Peyer's patch (tissue), 4 donors: ENCODE results near the gene ZNF17. TPM values are rescaled to one million over a fixed set of nuclear protein-coding genes. Genes with fewer than 3 reads are reported as not detected.
A peak's percentile ranks its signal among the peaks of the same experiment; 100 is the strongest.

Source experiments
- DNase-seq, 3 donors: peaks; one replicate each; pipeline ENCODE4 v3.0.0-alpha.2; 2017 to 2019
- H3K27ac ChIP-seq, 4 donors: fragments of 200-600 bp; sonication (generic); one replicate each; pipeline ENCODE4 v1.5.1; 2016 to 2019
- H3K27me3 ChIP-seq, 2 donors: fragments of 200-600 bp; sonication (generic); one replicate each; pipeline ENCODE4 v1.5.1; 2019
- H3K36me3 ChIP-seq, 3 donors: fragments of 200-600 bp; sonication (generic); one replicate each; pipeline ENCODE4 v1.5.1; 2016 to 2019
- H3K4me1 ChIP-seq, 4 donors: fragments of 200-600 bp; sonication (generic); one replicate each; pipeline ENCODE4 v1.5.1; 2016 to 2019
- H3K4me3 ChIP-seq, 4 donors: fragments of 200-600 bp; sonication (generic); 1 replicate in 3 of 4; 2 replicates in 1 of 4; pipeline ENCODE4 v1.5.1; 2016 to 2019; ENCODE audit warnings: mild to moderate bottlenecking in 1 of 4
- H3K9me3 ChIP-seq, 4 donors: fragments of 200-600 bp; sonication (generic); one replicate each; pipeline ENCODE4 v1.5.1; 2016 to 2019; ENCODE audit warnings: mild to moderate bottlenecking in 1 of 4
- CTCF ChIP-seq, 6 experiments: fragments of 450-650 bp in 4 of 6; fragments of 200-600 bp in 2 of 6; sonication (generic) in 1 of 6; IDR thresholded peaks; one replicate each; pipeline ENCODE4 v1.5.1; 2017 to 2019; ENCODE audit warnings: antibody characterized with exemption in 6 of 6, mild to moderate bottlenecking in 3 of 6, moderate library complexity in 1 of 6
- POLR2A ChIP-seq, 2 donors: fragments of 450-650 bp; IDR thresholded peaks; one replicate each; pipeline ENCODE4 v1.5.1; 2017; ENCODE audit warnings: antibody characterized with exemption in 2 of 2, mild to moderate bottlenecking in 2 of 2, moderate library complexity in 2 of 2
- total RNA-seq, 4 donors: library from RNA; depleted of rRNA; stranded (reverse); fragments of >200 nt; gene quantifications; one replicate each; pipeline ENCODE4 v1.1.0, GENCODE V29; 2016

ZNF17 gene
- total RNA-seq, 4 donors from 2014 or later = 7.9 to 21.5 (median 14.6) TPM

GRCh38 chr19:57406516-57407123 is 4.3 kb upstream of the ZNF17 start:
- TF ChIP-seq CTCF (IDR thresholded peaks at IDR 0.05) (peak in 5 of 6 experiments; percentile 35 to 59 (median 37)), POLR2A (IDR thresholded peaks at IDR 0.05) (no peak)
- H3K27ac ChIP-seq = no peak overlapping the region
- no peaks in the 10 kb centered on the region for H3K27me3 ChIP-seq
- peaks cover 0 to 3% (median under 1%) of the 10 kb centered on the region in 4 donors for H3K4me1 ChIP-seq
- no peaks in the 10 kb centered on the region for H3K36me3 ChIP-seq
- DNase-seq = peak; percentile 60 to 78 (median 70)
- H3K4me3 ChIP-seq = no peak overlapping the region
- H3K9me3 ChIP-seq = peaks cover 0 to 12% (median 4%) of the 10 kb centered on the region in 4 donors

- Histone ChIP-seq H3K27ac (no peak overlapping the region), H3K9me3 (peaks cover 0 to 55% (median 11%) of the 10 kb centered on the region in 4 donors), H3K4me3 (no peak overlapping the region), H3K4me1 (no peaks in the 10 kb centered on the region), H3K27me3 (no peaks in the 10 kb centered on the region), H3K36me3 (peaks cover 0 to 79% (median 10%) of the 10 kb centered on the region in 3 donors)
- TF ChIP-seq CTCF (IDR thresholded peaks at IDR 0.05) (no peak), POLR2A (IDR thresholded peaks at IDR 0.05) (no peak)
- no peak for DNase-seq
Observed at GRCh38 chr19:57419439-57419838, 8.5 kb downstream of the ZNF17 start.

GRCh38 chr19:57421037-57421436 is 10.1 kb downstream of the ZNF17 start:
- no peak overlapping the region for H3K4me3 ChIP-seq
- H3K4me1 ChIP-seq = no peaks in the 10 kb centered on the region
- peaks cover 0 to 63% (median 10%) of the 10 kb centered on the region in 3 donors for H3K36me3 ChIP-seq
- H3K27ac ChIP-seq = no peak overlapping the region
- peaks cover 0 to 55% (median 11%) of the 10 kb centered on the region in 4 donors for H3K9me3 ChIP-seq
- H3K27me3 ChIP-seq = no peaks in the 10 kb centered on the region
- TF ChIP-seq CTCF (IDR thresholded peaks at IDR 0.05) = no peak
- no peak for TF ChIP-seq POLR2A (IDR thresholded peaks at IDR 0.05)
- no peak for DNase-seq

- no peak for TF ChIP-seq CTCF (IDR thresholded peaks at IDR 0.05)
- no peak for TF ChIP-seq POLR2A (IDR thresholded peaks at IDR 0.05)
- no peaks in the 10 kb centered on the region for H3K36me3 ChIP-seq
- H3K4me1 ChIP-seq = peaks cover 0 to 11% (median 0%) of the 10 kb centered on the region in 4 donors
- peaks cover 0 to 2% (median 0%) of the 10 kb centered on the region in 4 donors for H3K9me3 ChIP-seq
- H3K27me3 ChIP-seq = no peaks in the 10 kb centered on the region
- peak overlapping the region in 2 of 4 donors; percentile 74 to 88 for H3K27ac ChIP-seq
- H3K4me3 ChIP-seq = peak overlapping the region; percentile 58 to 90 (median 78)
- DNase-seq = no peak
Observed at GRCh38 chr19:57434386-57435061, 23.6 kb downstream of the ZNF17 start.

GRCh38 chr19:57435062-57435978 is 24.4 kb downstream of the ZNF17 start, which contains the start of gene ZNF749:
TSS of gene ZNF749 (plus strand) at chr19:57435325. CDS start at chr19:57435579, 254 bp downstream.
- H3K4me1 ChIP-seq = peaks cover 0 to 11% (median 0%) of the 10 kb centered on the region in 4 donors
- peak within 1 kb of the TSS; percentile 58 to 90 (median 78) for H3K4me3 ChIP-seq
- TF ChIP-seq POLR2A (IDR thresholded peaks at IDR 0.05) (peak; percentile 40 to 46), CTCF (IDR thresholded peaks at IDR 0.05) (no peak)
- H3K36me3 ChIP-seq = no peaks in the 10 kb centered on the region
- no peaks in the 10 kb centered on the region for H3K27me3 ChIP-seq
- peak; percentile 94 to 100 (median 99) for DNase-seq
- peak within 1 kb of the TSS; percentile 58 to 88 (median 72) for H3K27ac ChIP-seq
- H3K9me3 ChIP-seq = peaks cover 0 to 2% (median 0%) of the 10 kb centered on the region in 4 donors
